ENCODE data around the gene NME3. TPM values are rescaled to one million over a fixed set of nuclear protein-coding genes. Genes with fewer than 3 reads are reported as not detected.

Gene NME3
- total and polyA plus RNA-seq, 9 of the 15 experiments (the other 6 are each of a cell fraction or from before 2014, with no cell fraction given) = 0.68 to 76.3 (median 11.5) TPM

DNA sequence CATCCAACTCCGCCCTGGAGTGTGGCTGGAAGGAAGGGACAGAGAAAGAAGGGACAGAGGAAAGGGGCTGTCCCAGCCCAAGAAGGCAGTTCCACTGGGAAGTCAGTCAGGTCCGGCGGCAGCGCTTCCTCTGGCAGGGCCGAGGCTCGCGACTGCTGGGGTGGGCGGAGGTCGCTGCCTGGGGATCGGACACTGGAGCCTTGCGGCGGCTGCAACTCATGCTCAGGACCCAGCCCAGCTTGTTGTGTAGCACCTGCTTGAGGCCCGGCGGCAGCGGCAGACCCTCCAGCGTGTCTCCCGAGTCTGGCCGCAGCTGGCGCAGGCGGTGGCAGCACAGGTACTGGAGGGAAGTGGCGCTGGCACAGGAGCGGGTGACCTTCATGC, 5.6 kb upstream of the NME3 start (continued):
- TF ChIP-seq ATF6 (CRISPR knock-in tag; IDR thresholded peaks at IDR 0.05) = no peak
- no peak for TF ChIP-seq THAP7 (CRISPR knock-in tag; IDR thresholded peaks at IDR 0.05)
- TF ChIP-seq, protein P1, sequence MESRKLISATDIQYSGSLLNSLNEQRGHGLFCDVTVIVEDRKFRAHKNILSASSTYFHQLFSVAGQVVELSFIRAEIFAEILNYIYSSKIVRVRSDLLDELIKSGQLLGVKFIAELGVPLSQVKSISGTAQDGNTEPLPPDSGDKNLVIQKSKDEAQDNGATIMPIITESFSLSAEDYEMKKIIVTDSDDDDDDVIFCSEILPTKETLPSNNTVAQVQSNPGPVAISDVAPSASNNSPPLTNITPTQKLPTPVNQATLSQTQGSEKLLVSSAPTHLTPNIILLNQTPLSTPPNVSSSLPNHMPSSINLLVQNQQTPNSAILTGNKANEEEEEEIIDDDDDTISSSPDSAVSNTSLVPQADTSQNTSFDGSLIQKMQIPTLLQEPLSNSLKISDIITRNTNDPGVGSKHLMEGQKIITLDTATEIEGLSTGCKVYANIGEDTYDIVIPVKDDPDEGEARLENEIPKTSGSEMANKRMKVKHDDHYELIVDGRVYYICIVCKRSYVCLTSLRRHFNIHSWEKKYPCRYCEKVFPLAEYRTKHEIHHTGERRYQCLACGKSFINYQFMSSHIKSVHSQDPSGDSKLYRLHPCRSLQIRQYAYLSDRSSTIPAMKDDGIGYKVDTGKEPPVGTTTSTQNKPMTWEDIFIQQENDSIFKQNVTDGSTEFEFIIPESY (CRISPR knock-in tag; IDR thresholded peaks at IDR 0.05) = peak; percentile 91
- TF ChIP-seq RBM22 (IDR thresholded peaks at IDR 0.05; ENCODE audit: low read depth, low read length, poor library complexity, severe bottlenecking) = peak; percentile 68
- TF ChIP-seq, protein P2, sequence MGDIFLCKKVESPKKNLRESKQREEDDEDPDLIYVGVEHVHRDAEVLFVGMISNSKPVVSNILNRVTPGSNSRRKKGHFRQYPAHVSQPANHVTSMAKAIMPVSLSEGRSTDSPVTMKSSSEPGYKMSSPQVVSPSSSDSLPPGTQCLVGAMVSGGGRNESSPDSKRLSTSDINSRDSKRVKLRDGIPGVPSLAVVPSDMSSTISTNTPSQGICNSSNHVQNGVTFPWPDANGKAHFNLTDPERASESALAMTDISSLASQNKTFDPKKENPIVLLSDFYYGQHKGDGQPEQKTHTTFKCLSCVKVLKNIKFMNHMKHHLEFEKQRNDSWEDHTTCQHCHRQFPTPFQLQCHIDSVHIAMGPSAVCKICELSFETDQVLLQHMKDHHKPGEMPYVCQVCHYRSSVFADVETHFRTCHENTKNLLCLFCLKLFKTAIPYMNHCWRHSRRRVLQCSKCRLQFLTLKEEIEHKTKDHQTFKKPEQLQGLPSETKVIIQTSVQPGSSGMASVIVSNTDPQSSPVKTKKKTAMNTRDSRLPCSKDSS (IDR thresholded peaks at IDR 0.05; ENCODE audit: low read depth, partially characterized antibody) = no peak
- TF ChIP-seq PHF8 (IDR thresholded peaks at IDR 0.05; ENCODE audit: borderline replicate concordance, low read length) = no peak
- TF ChIP-seq SLC30A9 (CRISPR knock-in tag; IDR thresholded peaks at IDR 0.05) = no peak
- TF ChIP-seq, protein P3, sequence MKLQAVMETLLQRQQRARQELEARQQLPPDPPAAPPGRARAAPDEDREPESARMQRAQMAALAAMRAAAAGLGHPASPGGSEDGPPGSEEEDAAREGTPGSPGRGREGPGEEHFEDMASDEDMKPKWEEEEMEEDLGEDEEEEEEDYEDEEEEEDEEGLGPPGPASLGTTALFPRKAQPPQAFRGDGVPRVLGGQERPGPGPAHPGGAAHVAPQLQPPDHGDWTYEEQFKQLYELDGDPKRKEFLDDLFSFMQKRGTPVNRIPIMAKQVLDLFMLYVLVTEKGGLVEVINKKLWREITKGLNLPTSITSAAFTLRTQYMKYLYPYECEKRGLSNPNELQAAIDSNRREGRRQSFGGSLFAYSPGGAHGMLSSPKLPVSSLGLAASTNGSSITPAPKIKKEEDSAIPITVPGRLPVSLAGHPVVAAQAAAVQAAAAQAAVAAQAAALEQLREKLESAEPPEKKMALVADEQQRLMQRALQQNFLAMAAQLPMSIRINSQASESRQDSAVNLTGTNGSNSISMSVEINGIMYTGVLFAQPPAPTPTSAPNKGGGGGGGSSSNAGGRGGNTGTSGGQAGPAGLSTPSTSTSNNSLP (IDR thresholded peaks at IDR 0.05; ENCODE audit: borderline replicate concordance, low read depth, low read length) = no peak
- TF ChIP-seq FUS (optimal IDR thresholded peaks at IDR 0.05; ENCODE audit: low read depth, low read length) = no peak
- TF ChIP-seq NR2F6 (CRISPR knock-in tag; IDR thresholded peaks at IDR 0.05) = no peak
- TF ChIP-seq KAT8 (IDR thresholded peaks at IDR 0.05; ENCODE audit: low read depth) = no peak
- TF ChIP-seq MEIS2 (IDR thresholded peaks at IDR 0.05; ENCODE audit: partially characterized antibody) = no peak
- TF ChIP-seq COPS2 (conservative IDR thresholded peaks at IDR 0.05) = no peak
- TF ChIP-seq CAMTA2 (CRISPR knock-in tag; conservative IDR thresholded peaks at IDR 0.05) = no peak
- TF ChIP-seq HNRNPK (IDR thresholded peaks at IDR 0.05; ENCODE audit: low read depth, low read length, poor library complexity, severe bottlenecking) = no peak
